ENCODE measurements around the gene RAB20.

DNA sequence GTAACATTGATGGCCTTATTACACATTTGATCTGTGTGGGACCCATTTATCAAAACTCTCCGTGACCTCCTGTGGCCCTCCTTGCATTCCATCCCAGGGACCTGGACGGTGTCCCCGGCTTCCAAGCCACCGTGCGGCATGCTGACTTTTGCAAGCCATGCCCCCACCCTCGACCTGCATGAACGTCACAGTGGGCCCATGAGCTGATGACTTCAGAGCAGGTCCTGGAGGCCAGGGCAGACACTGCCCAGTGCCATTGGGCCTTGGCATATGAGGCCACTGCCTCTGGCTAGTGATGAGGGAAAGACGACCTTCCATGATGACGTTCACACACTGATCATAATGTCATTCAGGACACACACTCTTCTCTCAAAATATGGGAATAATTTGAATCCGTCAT lies 62.8 kb downstream of the RAB20 start:
- TF ChIP-seq TOX (CRISPR knock-in tag; IDR thresholded peaks at IDR 0.05; ENCODE audit: borderline replicate concordance) = no peak
- TF ChIP-seq, protein P1, sequence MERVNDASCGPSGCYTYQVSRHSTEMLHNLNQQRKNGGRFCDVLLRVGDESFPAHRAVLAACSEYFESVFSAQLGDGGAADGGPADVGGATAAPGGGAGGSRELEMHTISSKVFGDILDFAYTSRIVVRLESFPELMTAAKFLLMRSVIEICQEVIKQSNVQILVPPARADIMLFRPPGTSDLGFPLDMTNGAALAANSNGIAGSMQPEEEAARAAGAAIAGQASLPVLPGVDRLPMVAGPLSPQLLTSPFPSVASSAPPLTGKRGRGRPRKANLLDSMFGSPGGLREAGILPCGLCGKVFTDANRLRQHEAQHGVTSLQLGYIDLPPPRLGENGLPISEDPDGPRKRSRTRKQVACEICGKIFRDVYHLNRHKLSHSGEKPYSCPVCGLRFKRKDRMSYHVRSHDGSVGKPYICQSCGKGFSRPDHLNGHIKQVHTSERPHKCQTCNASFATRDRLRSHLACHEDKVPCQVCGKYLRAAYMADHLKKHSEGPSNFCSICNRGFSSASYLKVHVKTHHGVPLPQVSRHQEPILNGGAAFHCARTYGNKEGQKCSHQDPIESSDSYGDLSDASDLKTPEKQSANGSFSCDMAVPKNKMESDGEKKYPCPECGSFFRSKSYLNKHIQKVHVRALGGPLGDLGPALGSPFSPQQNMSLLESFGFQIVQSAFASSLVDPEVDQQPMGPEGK (CRISPR knock-in tag; IDR thresholded peaks at IDR 0.05; ENCODE audit: borderline replicate concordance) = no peak
- TF ChIP-seq ZNF70 (CRISPR knock-in tag; IDR thresholded peaks at IDR 0.05) = no peak
- TF ChIP-seq ZFP30 (CRISPR knock-in tag; IDR thresholded peaks at IDR 0.05) = no peak
- no peak for TF ChIP-seq BACH2 (CRISPR knock-in tag; IDR thresholded peaks at IDR 0.05; ENCODE audit: borderline replicate concordance)
- TF ChIP-seq PPARA (CRISPR knock-in tag; IDR thresholded peaks at IDR 0.05; ENCODE audit: borderline replicate concordance) = no peak
